ENCODE measurements around the gene PALD1.

- TF ChIP-seq CTCF (IDR thresholded peaks at IDR 0.05) (no peak), RAD21 (IDR thresholded peaks at IDR 0.05; ENCODE audit: low read length) (no peak), USF2 (IDR thresholded peaks at IDR 0.05; ENCODE audit: borderline replicate concordance, low read depth, low read length) (no peak), NFIC (IDR thresholded peaks at IDR 0.05; ENCODE audit: borderline replicate concordance) (no peak), EP300 (IDR thresholded peaks at IDR 0.05; ENCODE audit: borderline replicate concordance in 1 of 2, low read depth in 1 of 2, low read length in 1 of 2) (no peak), SMC3 (IDR thresholded peaks at IDR 0.05; ENCODE audit: low read depth, low read length) (no peak), TAF1 (IDR thresholded peaks at IDR 0.05; ENCODE audit: borderline replicate concordance, low read depth, low read length) (no peak), REST (IDR thresholded peaks at IDR 0.05; ENCODE audit: low read depth, low read length) (no peak), USF1 (IDR thresholded peaks at IDR 0.05; ENCODE audit: borderline replicate concordance, low read depth) (no peak), FOXJ3 (CRISPR knock-in tag; IDR thresholded peaks at IDR 0.05) (no peak)
Measured at GRCh38 chr10:70510904-70511303, 32.3 kb downstream of the PALD1 start.

All from SK-N-SH (cell line).